ENCODE results near the gene ATP10B. TPM values are rescaled to one million over a fixed set of nuclear protein-coding genes. Genes with fewer than 3 reads are reported as not detected.

The ATP10B gene
- total RNA-seq, 1 donor: not detected

DNA sequence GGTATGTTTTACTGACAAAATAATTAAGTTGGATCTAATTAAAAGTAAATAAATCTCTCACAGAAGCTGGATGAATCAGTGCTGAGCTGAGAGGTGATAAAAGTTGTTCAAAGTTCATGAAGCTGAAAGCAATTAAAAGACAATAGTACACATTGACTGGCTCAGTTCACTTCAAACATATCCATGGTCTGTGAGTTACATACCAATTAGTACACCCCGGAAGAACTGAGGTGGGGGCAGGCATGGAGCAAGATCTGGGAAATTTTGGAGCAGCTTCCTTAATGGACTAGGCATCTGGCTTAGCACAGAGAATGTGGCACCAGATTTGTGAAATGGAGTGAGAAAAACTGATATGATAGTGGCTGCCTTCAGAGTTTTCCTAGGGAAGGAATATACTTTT is 152.7 kb downstream of the ATP10B start:
- Histone ChIP-seq H2AFZ (ENCODE audit: low read length) (no peak overlapping the region), H4K20me1 (ENCODE audit: insufficient read depth, low read length) (no peaks in the 10 kb centered on the region), H3K9me3 (ENCODE audit: low read depth, low read length) (peaks cover 2% of the 10 kb centered on the region), H3K27ac (ENCODE audit: low read depth, low read length) (no peak overlapping the region), H3K4me3 (ENCODE audit: insufficient read depth, low read length) (no peak overlapping the region), H3K27me3 (ENCODE audit: insufficient read depth, low read length) (no peaks in the 10 kb centered on the region), H3K79me2 (ENCODE audit: insufficient read depth, low read length) (no peaks in the 10 kb centered on the region), H3K4me1 (ENCODE audit: insufficient read depth, low read length) (no peaks in the 10 kb centered on the region), H3K4me2 (ENCODE audit: insufficient read depth, low read length) (no peak overlapping the region), H3K36me3 (ENCODE audit: insufficient read depth, low read length) (no peaks in the 10 kb centered on the region)
- TF ChIP-seq, protein P1, sequence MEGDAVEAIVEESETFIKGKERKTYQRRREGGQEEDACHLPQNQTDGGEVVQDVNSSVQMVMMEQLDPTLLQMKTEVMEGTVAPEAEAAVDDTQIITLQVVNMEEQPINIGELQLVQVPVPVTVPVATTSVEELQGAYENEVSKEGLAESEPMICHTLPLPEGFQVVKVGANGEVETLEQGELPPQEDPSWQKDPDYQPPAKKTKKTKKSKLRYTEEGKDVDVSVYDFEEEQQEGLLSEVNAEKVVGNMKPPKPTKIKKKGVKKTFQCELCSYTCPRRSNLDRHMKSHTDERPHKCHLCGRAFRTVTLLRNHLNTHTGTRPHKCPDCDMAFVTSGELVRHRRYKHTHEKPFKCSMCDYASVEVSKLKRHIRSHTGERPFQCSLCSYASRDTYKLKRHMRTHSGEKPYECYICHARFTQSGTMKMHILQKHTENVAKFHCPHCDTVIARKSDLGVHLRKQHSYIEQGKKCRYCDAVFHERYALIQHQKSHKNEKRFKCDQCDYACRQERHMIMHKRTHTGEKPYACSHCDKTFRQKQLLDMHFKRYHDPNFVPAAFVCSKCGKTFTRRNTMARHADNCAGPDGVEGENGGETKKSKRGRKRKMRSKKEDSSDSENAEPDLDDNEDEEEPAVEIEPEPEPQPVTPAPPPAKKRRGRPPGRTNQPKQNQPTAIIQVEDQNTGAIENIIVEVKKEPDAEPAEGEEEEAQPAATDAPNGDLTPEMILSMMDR (IDR thresholded peaks at IDR 0.05; ENCODE audit: extremely low read depth, low read depth, low read length): no peak
- DNase-seq (ENCODE audit: insufficient read length, low spot score, missing footprints): no peak

DNA sequence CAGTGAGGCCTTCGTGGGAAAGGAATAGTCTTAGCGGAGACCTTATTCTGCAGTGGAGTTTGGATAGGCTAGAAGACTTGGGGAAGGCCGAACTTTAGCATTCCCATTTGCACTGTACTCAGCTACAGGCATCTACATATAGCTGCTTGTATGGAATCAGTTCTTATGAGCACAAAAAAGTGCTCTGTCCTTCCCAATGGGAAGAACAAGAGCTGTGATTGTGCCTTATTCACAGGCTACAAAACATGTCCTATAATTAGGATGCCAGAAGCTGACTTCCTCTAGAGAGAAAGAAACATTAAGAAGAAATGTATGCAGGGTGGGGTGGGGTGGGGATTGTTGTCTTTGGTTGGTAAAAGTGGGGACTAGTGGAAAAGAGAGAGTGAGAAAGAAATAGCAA is 154.7 kb downstream of the ATP10B start:
- Histone ChIP-seq H3K27ac (ENCODE audit: low read depth, low read length) (no peak overlapping the region), H3K4me2 (ENCODE audit: insufficient read depth, low read length) (no peak overlapping the region), H3K36me3 (ENCODE audit: insufficient read depth, low read length) (no peaks in the 10 kb centered on the region), H4K20me1 (ENCODE audit: insufficient read depth, low read length) (no peaks in the 10 kb centered on the region), H3K27me3 (ENCODE audit: insufficient read depth, low read length) (no peaks in the 10 kb centered on the region), H3K79me2 (ENCODE audit: insufficient read depth, low read length) (no peaks in the 10 kb centered on the region), H2AFZ (ENCODE audit: low read length) (no peak overlapping the region), H3K4me3 (ENCODE audit: insufficient read depth, low read length) (no peak overlapping the region), H3K9me3 (ENCODE audit: low read depth, low read length) (no peaks in the 10 kb centered on the region), H3K4me1 (ENCODE audit: insufficient read depth, low read length) (no peaks in the 10 kb centered on the region)
- DNase-seq (ENCODE audit: insufficient read length, low spot score, missing footprints): no peak
- TF ChIP-seq, protein P1 (IDR thresholded peaks at IDR 0.05; ENCODE audit: extremely low read depth, low read depth, low read length): no peak

DNA sequence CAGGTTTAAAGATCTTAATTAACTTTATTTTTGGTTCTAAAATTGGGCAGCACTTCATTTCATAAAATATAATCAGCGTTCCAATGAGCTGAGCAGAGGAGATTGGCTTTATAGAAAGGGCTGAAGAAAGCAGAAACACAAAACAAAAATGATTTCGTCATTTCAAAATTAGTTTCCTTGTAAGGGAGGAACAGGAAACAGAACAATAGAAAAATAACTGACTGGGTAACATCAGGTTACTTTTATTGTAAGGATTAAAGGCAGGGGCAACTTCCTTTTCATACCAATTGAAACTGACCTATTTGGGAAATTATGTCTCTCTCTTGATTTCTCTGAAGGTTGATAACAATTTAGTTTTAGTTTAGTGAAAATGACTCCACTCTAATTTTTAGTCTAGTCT is 157.1 kb downstream of the ATP10B start:
- no peaks in the 10 kb centered on the region for H3K9me3 ChIP-seq (ENCODE audit: low read depth, low read length)
- no peaks in the 10 kb centered on the region for H3K27me3 ChIP-seq (ENCODE audit: insufficient read depth, low read length)
- no peaks in the 10 kb centered on the region for H3K79me2 ChIP-seq (ENCODE audit: insufficient read depth, low read length)
- no peak for DNase-seq (ENCODE audit: insufficient read length, low spot score, missing footprints)
- no peak overlapping the region for H3K27ac ChIP-seq (ENCODE audit: low read depth, low read length)
- no peaks in the 10 kb centered on the region for H3K36me3 ChIP-seq (ENCODE audit: insufficient read depth, low read length)
- no peak overlapping the region for H2AFZ ChIP-seq (ENCODE audit: low read length)
- H3K4me3 ChIP-seq (ENCODE audit: insufficient read depth, low read length): no peak overlapping the region
- H3K4me2 ChIP-seq (ENCODE audit: insufficient read depth, low read length): no peak overlapping the region
- TF ChIP-seq, protein P1 (IDR thresholded peaks at IDR 0.05; ENCODE audit: extremely low read depth, low read depth, low read length): no peak
- no peaks in the 10 kb centered on the region for H4K20me1 ChIP-seq (ENCODE audit: insufficient read depth, low read length)
- no peaks in the 10 kb centered on the region for H3K4me1 ChIP-seq (ENCODE audit: insufficient read depth, low read length)

DNA sequence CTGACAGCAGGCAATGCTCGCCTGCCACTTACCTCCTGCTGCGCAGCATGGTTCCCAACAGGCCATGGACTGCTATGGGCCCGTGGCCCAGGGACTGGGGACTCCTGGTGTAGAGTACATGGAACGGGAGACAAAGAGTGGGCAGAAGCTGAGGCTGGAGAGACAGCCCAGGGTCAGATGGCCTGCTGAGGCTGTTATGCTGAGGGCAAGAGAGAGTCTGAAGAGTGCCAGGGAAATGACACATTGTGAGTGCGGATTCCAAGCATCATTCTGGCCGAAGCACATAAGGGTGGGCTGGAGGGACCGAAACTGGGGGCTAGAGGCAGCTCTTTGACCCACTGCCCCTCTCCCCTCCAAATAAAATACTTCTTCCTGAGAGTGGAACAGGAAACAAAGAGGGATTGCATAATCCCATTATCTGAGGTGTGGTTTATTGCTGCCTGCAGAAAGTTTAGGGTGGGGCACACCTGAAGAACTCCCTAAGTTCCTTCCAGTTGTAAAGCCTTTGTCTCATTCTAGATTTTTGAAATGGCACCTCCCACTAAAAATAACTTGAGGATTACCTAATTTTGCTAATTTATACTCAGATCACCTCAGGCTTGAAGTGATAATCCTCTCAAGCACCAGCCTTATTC is 158.1 kb downstream of the ATP10B start:
- Histone ChIP-seq H3K27me3 (ENCODE audit: insufficient read depth, low read length) (no peaks in the 10 kb centered on the region), H3K36me3 (ENCODE audit: insufficient read depth, low read length) (no peaks in the 10 kb centered on the region), H3K4me3 (ENCODE audit: insufficient read depth, low read length) (no peak overlapping the region), H3K4me1 (ENCODE audit: insufficient read depth, low read length) (no peaks in the 10 kb centered on the region), H3K9me3 (ENCODE audit: low read depth, low read length) (no peaks in the 10 kb centered on the region), H3K79me2 (ENCODE audit: insufficient read depth, low read length) (no peaks in the 10 kb centered on the region), H2AFZ (ENCODE audit: low read length) (no peak overlapping the region), H3K27ac (ENCODE audit: low read depth, low read length) (no peak overlapping the region), H4K20me1 (ENCODE audit: insufficient read depth, low read length) (no peaks in the 10 kb centered on the region), H3K4me2 (ENCODE audit: insufficient read depth, low read length) (no peak overlapping the region)
- DNase-seq (ENCODE audit: insufficient read length, low spot score, missing footprints): no peak
- TF ChIP-seq, protein P1 (IDR thresholded peaks at IDR 0.05; ENCODE audit: extremely low read depth, low read depth, low read length): no peak

Data from osteoblast (primary cell).